Muscle layer of duodenum (tissue), 2 donors: ENCODE measurements around the gene TCEA2.
A peak's percentile ranks its signal among the peaks of the same experiment; 100 is the strongest.

Experiments used
- H3K27ac ChIP-seq: one replicate; pipeline ENCODE4 v1.7.0; 2013; ENCODE audit warnings: mild to moderate bottlenecking, low read length
- H3K27me3 ChIP-seq: one replicate; pipeline ENCODE4 v1.7.0; 2013; ENCODE audit warnings: low read depth, mild to moderate bottlenecking, control low read depth, low read length
- H3K36me3 ChIP-seq, 2 donors: one replicate each; pipeline ENCODE4 v1.7.0; 2013; ENCODE audit warnings: low read length in 2 of 2, control low read depth in 1 of 2, mild to moderate bottlenecking in 1 of 2; ENCODE audit not compliant: insufficient read depth in 2 of 2, control insufficient read depth in 1 of 2
- H3K4me1 ChIP-seq, 2 donors: one replicate each; pipeline ENCODE4 v1.7.0; 2013; ENCODE audit warnings: low read length in 2 of 2, mild to moderate bottlenecking in 2 of 2, control low read depth in 1 of 2, moderate library complexity in 1 of 2; ENCODE audit not compliant: insufficient read depth in 2 of 2, control insufficient read depth in 1 of 2
- H3K4me3 ChIP-seq, 2 donors: one replicate each; pipeline ENCODE4 v1.7.0; 2013; ENCODE audit warnings: low read length in 2 of 2, low read depth in 1 of 2, mild to moderate bottlenecking in 1 of 2
- H3K9me3 ChIP-seq, 2 donors: one replicate each; pipeline ENCODE4 v1.7.0; 2013; ENCODE audit warnings: low read length in 2 of 2, control low read depth in 1 of 2, mild to moderate bottlenecking in 1 of 2; ENCODE audit not compliant: control insufficient read depth in 1 of 2
- donor health status: healthy.

The TCEA2 gene

GRCh38 chr20:64063389-64064144 is 569 bp downstream of the TCEA2 start:
- Histone ChIP-seq H3K27me3 (no peaks in the 10 kb centered on the region), H3K27ac (no peak overlapping the region), H3K4me1 (peaks cover 0 to 21% of the 10 kb centered on the region in 2 donors), H3K4me3 (peak overlapping the region; percentile 59 to 91), H3K36me3 (no peaks in the 10 kb centered on the region), H3K9me3 (no peaks in the 10 kb centered on the region)

- no peak overlapping the region for H3K27ac ChIP-seq
- no peaks in the 10 kb centered on the region for H3K27me3 ChIP-seq
- no peaks in the 10 kb centered on the region for H3K9me3 ChIP-seq
- H3K4me3 ChIP-seq: peak overlapping the region; percentile 59 to 91
- peaks cover 0 to 21% of the 10 kb centered on the region in 2 donors for H3K4me1 ChIP-seq
- H3K36me3 ChIP-seq: no peaks in the 10 kb centered on the region
Observed at GRCh38 chr20:64064145-64064698, 1.2 kb downstream of the TCEA2 start.

GRCh38 chr20:64065062-64065973 is 2.3 kb downstream of the TCEA2 start:
- H3K4me3 ChIP-seq: no peak overlapping the region
- H3K4me1 ChIP-seq: peaks cover 0 to 21% of the 10 kb centered on the region in 2 donors
- no peak overlapping the region for H3K27ac ChIP-seq
- no peaks in the 10 kb centered on the region for H3K9me3 ChIP-seq
- no peaks in the 10 kb centered on the region for H3K27me3 ChIP-seq
- no peaks in the 10 kb centered on the region for H3K36me3 ChIP-seq

- Histone ChIP-seq H3K27me3 (no peaks in the 10 kb centered on the region), H3K36me3 (no peaks in the 10 kb centered on the region), H3K27ac (no peak overlapping the region), H3K4me3 (no peak overlapping the region), H3K9me3 (no peaks in the 10 kb centered on the region), H3K4me1 (peaks cover 0 to 21% of the 10 kb centered on the region in 2 donors)
Observed at GRCh38 chr20:64065974-64066343, 3.0 kb downstream of the TCEA2 start.

- no peak overlapping the region for H3K27ac ChIP-seq
- no peak overlapping the region for H3K4me3 ChIP-seq
- peaks cover 0 to 8% of the 10 kb centered on the region in 2 donors for H3K36me3 ChIP-seq
- H3K4me1 ChIP-seq: peaks cover 0 to 19% of the 10 kb centered on the region in 2 donors
- H3K9me3 ChIP-seq: no peaks in the 10 kb centered on the region
- H3K27me3 ChIP-seq: no peaks in the 10 kb centered on the region
Observed at GRCh38 chr20:64067005-64067632, 4.1 kb downstream of the TCEA2 start.

- H3K27me3 ChIP-seq: no peaks in the 10 kb centered on the region
- H3K27ac ChIP-seq: no peak overlapping the region
- H3K9me3 ChIP-seq: no peaks in the 10 kb centered on the region
- H3K4me3 ChIP-seq: no peak overlapping the region
- H3K4me1 ChIP-seq: peaks cover 0 to 14% of the 10 kb centered on the region in 2 donors
- H3K36me3 ChIP-seq: peaks cover 0 to 15% of the 10 kb centered on the region in 2 donors
Observed at GRCh38 chr20:64067733-64068307, 4.8 kb downstream of the TCEA2 start.

GRCh38 chr20:64068386-64069208 is 5.6 kb downstream of the TCEA2 start:
- H3K9me3 ChIP-seq: no peaks in the 10 kb centered on the region
- H3K4me1 ChIP-seq: peaks cover 0 to 12% of the 10 kb centered on the region in 2 donors
- no peak overlapping the region for H3K4me3 ChIP-seq
- H3K27me3 ChIP-seq: no peaks in the 10 kb centered on the region
- H3K36me3 ChIP-seq: peaks cover 0 to 19% of the 10 kb centered on the region in 2 donors
- no peak overlapping the region for H3K27ac ChIP-seq

GRCh38 chr20:64069209-64069613 is 6.2 kb downstream of the TCEA2 start:
- H3K9me3 ChIP-seq: no peaks in the 10 kb centered on the region
- no peaks in the 10 kb centered on the region for H3K27me3 ChIP-seq
- H3K36me3 ChIP-seq: peaks cover 0 to 25% of the 10 kb centered on the region in 2 donors
- no peak overlapping the region for H3K4me3 ChIP-seq
- no peak overlapping the region for H3K27ac ChIP-seq
- H3K4me1 ChIP-seq: peaks cover 0 to 7% of the 10 kb centered on the region in 2 donors

GRCh38 chr20:64069614-64070243 is 6.7 kb downstream of the TCEA2 start:
- H3K36me3 ChIP-seq: peaks cover 0 to 29% of the 10 kb centered on the region in 2 donors
- H3K27ac ChIP-seq: no peak overlapping the region
- no peaks in the 10 kb centered on the region for H3K27me3 ChIP-seq
- H3K9me3 ChIP-seq: no peaks in the 10 kb centered on the region
- peaks cover 0 to 1% of the 10 kb centered on the region in 2 donors for H3K4me1 ChIP-seq
- no peak overlapping the region for H3K4me3 ChIP-seq
